ENCODE results near the gene SLC23A2. TPM values are rescaled to one million over a fixed set of nuclear protein-coding genes. Genes with fewer than 3 reads are reported as not detected.

The SLC23A2 gene
- polyA plus RNA-seq, 1 donor from 2014 or later = 38.3 TPM

DNA sequence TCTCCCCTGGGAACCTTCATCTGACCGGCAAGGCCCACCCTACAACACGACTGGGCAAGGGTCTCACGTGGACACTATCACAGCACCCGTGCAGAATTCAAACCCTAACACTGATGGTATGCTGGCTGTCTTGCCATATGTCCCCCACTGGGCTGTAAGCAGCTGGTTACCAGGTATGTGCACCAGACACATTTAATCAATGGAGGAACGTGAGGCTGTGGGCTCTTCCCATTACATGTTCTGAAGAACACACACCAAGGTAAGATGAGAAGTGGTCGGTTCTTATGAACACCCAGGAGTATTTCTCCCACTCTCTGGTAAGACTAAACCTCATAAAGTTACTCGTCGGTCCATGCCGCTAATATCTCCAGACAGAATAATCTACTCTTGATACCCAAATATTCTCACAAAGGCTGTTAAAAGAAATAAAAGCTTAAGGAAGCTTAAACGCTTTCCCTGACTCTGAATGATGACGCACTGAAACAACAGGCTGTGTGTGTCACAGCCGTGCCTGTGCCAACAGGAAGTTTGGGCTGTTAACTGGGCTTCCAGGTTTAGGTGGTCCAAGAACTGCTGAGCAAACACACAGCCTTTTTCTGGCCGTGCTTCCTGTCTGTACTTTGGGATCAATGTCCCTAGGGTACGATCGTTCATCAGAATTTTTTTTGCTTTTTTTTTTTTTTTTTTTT lies 75.3 kb downstream of the SLC23A2 start:
- no peak for TF ChIP-seq REST (IDR thresholded peaks at IDR 0.05; ENCODE audit: borderline replicate concordance)
- no peak for TF ChIP-seq RAD21 (conservative IDR thresholded peaks at IDR 0.05)
- TF ChIP-seq, protein P1, sequence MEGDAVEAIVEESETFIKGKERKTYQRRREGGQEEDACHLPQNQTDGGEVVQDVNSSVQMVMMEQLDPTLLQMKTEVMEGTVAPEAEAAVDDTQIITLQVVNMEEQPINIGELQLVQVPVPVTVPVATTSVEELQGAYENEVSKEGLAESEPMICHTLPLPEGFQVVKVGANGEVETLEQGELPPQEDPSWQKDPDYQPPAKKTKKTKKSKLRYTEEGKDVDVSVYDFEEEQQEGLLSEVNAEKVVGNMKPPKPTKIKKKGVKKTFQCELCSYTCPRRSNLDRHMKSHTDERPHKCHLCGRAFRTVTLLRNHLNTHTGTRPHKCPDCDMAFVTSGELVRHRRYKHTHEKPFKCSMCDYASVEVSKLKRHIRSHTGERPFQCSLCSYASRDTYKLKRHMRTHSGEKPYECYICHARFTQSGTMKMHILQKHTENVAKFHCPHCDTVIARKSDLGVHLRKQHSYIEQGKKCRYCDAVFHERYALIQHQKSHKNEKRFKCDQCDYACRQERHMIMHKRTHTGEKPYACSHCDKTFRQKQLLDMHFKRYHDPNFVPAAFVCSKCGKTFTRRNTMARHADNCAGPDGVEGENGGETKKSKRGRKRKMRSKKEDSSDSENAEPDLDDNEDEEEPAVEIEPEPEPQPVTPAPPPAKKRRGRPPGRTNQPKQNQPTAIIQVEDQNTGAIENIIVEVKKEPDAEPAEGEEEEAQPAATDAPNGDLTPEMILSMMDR (IDR thresholded peaks at IDR 0.05; ENCODE audit: poor library complexity, severe bottlenecking) = no peak
- no peak for TF ChIP-seq POLR2AphosphoS5 (IDR thresholded peaks at IDR 0.05)
- TF ChIP-seq SMC3 (conservative IDR thresholded peaks at IDR 0.05; ENCODE audit: poor library complexity) = no peak
- TF ChIP-seq MXI1 (conservative IDR thresholded peaks at IDR 0.05; ENCODE audit: poor library complexity, severe bottlenecking) = no peak
- TF ChIP-seq TAF1 (IDR thresholded peaks at IDR 0.05; ENCODE audit: low read depth) = no peak
- no peak for TF ChIP-seq EZH2 (IDR thresholded peaks at IDR 0.05; ENCODE audit: borderline replicate concordance, insufficient read depth, low read length, poor library complexity, severe bottlenecking)
- no peak for TF ChIP-seq EP300 (conservative IDR thresholded peaks at IDR 0.05; ENCODE audit: poor library complexity, severe bottlenecking)
- Histone ChIP-seq H3F3A (ENCODE audit: insufficient read depth, low read length, poor library complexity, severe bottlenecking) (no peaks in the 10 kb centered on the region), H3K9me2 (ENCODE audit: insufficient read depth, low read length) (no peaks in the 10 kb centered on the region), H3K4me3 (ENCODE audit: low read length) (no peak overlapping the region), H2AFZ (ENCODE audit: low read depth, low read length) (no peak overlapping the region), H3K79me2 (replicated peaks; ENCODE audit: insufficient read depth, low read length) (no peaks in the 10 kb centered on the region), H4K20me1 (ENCODE audit: insufficient read depth) (no peaks in the 10 kb centered on the region), H3K9ac (ENCODE audit: low read length) (no peak overlapping the region), H3K27ac (ENCODE audit: low read length) (no peak overlapping the region), H3K4me2 (ENCODE audit: low read length) (no peak overlapping the region), H3K9me3 (ENCODE audit: low read length) (no peaks in the 10 kb centered on the region), H3K27me3 (ENCODE audit: insufficient read depth, low read depth, low read length) (no peaks in the 10 kb centered on the region), H3K36me3 (ENCODE audit: insufficient read depth, low read length) (no peaks in the 10 kb centered on the region)

GRCh38 chr20:4924446-4924845 lies 76.9 kb downstream of the SLC23A2 start:
- no peaks in the 10 kb centered on the region for H4K20me1 ChIP-seq (ENCODE audit: insufficient read depth)
- no peak overlapping the region for H3K4me2 ChIP-seq (ENCODE audit: low read length)
- no peaks in the 10 kb centered on the region for H3K36me3 ChIP-seq (ENCODE audit: insufficient read depth, low read length)
- no peak overlapping the region for H3K27ac ChIP-seq (ENCODE audit: low read length)
- H3K4me3 ChIP-seq (ENCODE audit: low read length) = no peak overlapping the region
- H3F3A ChIP-seq (ENCODE audit: insufficient read depth, low read length, poor library complexity, severe bottlenecking) = no peaks in the 10 kb centered on the region
- no peaks in the 10 kb centered on the region for H3K9me3 ChIP-seq (ENCODE audit: low read length)
- no peaks in the 10 kb centered on the region for H3K27me3 ChIP-seq (ENCODE audit: insufficient read depth, low read depth, low read length)
- no peak for TF ChIP-seq SMC3 (conservative IDR thresholded peaks at IDR 0.05; ENCODE audit: poor library complexity)
- TF ChIP-seq EZH2 (IDR thresholded peaks at IDR 0.05; ENCODE audit: borderline replicate concordance, insufficient read depth, low read length, poor library complexity, severe bottlenecking) = no peak
- TF ChIP-seq TAF1 (IDR thresholded peaks at IDR 0.05; ENCODE audit: low read depth) = no peak
- TF ChIP-seq REST (IDR thresholded peaks at IDR 0.05; ENCODE audit: borderline replicate concordance) = no peak
- no peak overlapping the region for H2AFZ ChIP-seq (ENCODE audit: low read depth, low read length)
- no peak overlapping the region for H3K9ac ChIP-seq (ENCODE audit: low read length)
- H3K79me2 ChIP-seq (replicated peaks; ENCODE audit: insufficient read depth, low read length) = no peaks in the 10 kb centered on the region
- no peaks in the 10 kb centered on the region for H3K9me2 ChIP-seq (ENCODE audit: insufficient read depth, low read length)

All from neural cell (in vitro differentiated cells).